GM12891 (cell line): ENCODE results near the gene C11orf71.
A peak's percentile ranks its signal among the peaks of the same experiment; 100 is the strongest.

Experiments used
- DNase-seq: peaks from one replicate; pipeline ENCODE4 v3.0.0; 2011; ENCODE audit warnings: low spot score; ENCODE audit not compliant: insufficient read length
- FAIRE-seq: peaks from 2 replicates; lab custom pipeline; 2011; peaks lifted over from hg19 to GRCh38; lab: Jason Lieb, UNC
- PAX5 ChIP-seq: IDR thresholded peaks from 2 replicates; pipeline ENCODE4 v1.6.1; 2011; ENCODE audit warnings: low read length, moderate library complexity, mild to moderate bottlenecking; ENCODE audit not compliant: insufficient read depth, severe bottlenecking
- POLR2A ChIP-seq: IDR thresholded peaks from 2 replicates; pipeline ENCODE4 v1.6.1; 2011; ENCODE audit warnings: low read depth, low read length, control low read depth
- POLR2AphosphoS5 ChIP-seq: IDR thresholded peaks from 2 replicates; pipeline ENCODE4 v1.6.1; 2011; ENCODE audit warnings: low read depth, low read length, control low read depth
- POU2F2 ChIP-seq: IDR thresholded peaks from 2 replicates; pipeline ENCODE4 v1.6.1; 2011; ENCODE audit warnings: low read depth, mild to moderate bottlenecking, control low read depth, low read length, moderate library complexity
- SPI1 ChIP-seq: IDR thresholded peaks from 2 replicates; pipeline ENCODE4 v1.6.1; 2011; ENCODE audit warnings: low read depth, low read length, control low read depth
- TAF1 ChIP-seq: IDR thresholded peaks from 2 replicates; pipeline ENCODE4 v1.6.1; 2011; ENCODE audit warnings: low read depth, low read length, control low read depth

Gene C11orf71

GRCh38 chr11:114440121-114440860, 40.0 kb upstream of the C11orf71 start:
- TF ChIP-seq SPI1, result no peak
- no peak for TF ChIP-seq POU2F2
- no peak for TF ChIP-seq TAF1
- no peak for TF ChIP-seq POLR2AphosphoS5
- no peak for TF ChIP-seq PAX5
- TF ChIP-seq POLR2A, result no peak
- FAIRE-seq, result no peak
- no peak for DNase-seq

DNA sequence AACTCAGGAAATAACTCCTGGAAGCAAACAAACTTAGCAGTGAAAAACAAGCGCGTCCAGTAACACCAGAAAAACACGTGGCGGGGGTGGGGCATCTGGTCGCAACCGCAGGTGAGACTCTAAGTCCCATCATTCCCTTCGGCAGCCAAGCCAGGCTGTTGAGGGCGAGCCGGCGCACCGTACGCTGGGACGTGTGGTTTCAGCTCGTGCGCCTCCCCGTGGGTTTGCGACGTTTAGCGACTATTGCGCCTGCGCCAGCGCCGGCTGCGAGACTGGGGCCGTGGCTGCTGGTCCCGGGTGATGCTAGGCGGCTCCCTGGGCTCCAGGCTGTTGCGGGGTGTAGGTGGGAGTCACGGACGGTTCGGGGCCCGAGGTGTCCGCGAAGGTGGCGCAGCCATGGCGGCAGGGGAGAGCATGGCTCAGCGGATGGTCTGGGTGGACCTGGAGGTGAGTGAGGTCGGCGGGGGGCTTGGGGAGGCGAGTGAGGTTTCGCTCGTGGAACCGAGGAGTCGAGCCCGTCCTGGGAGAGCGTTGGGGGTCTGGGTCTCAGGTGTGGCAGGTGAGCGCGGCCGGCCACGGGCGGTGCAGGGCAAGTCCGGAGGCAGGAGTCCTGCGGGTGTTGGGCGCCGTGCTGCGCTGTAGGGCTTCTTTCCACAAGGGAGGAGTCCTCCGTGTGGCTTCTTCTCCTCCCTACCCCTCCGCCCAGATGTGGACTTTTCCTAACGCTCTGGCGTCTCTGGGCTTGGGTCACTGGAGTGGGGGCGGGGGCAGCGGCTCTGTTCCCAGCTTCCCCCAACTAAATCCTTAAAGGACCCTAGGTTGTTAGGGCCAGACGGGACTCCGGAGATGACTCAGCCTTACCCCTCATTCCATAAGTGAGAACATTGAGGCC, 39.2 kb upstream of the C11orf71 start, which contains the start of gene REXO2:
Gene REXO2, plus strand, starts transcription at position 239 of the 892 bp plus-strand sequence. Its CDS starts 62 bp downstream, at position 301.
- peak; percentile 83 for DNase-seq
- TF ChIP-seq POLR2AphosphoS5 (no peak), TAF1 (no peak), POLR2A (no peak), POU2F2 (no peak), PAX5 (no peak), SPI1 (no peak)
- peak; percentile 96 for FAIRE-seq

DNA sequence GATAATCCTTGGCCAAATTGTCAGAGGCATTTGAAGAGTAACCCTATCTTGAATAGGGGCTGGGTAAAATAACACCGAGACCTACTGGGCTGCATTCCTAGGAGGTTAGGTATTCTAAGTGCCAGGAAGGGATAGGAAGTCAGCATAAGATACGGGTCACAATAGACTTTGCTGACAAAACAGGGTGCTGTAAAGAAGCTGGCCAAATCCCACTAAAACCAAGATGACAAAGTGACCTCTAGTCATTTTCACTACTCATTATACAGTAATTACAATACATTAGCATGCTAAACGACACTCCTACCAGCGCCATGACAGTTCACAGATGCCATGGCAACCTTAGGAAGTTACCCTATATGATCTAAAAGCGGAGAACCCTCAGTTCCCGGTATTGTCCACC, 38.0 kb upstream of the C11orf71 start:
- FAIRE-seq (no peak), DNase-seq (no peak)
- no peak for TF ChIP-seq SPI1
- TF ChIP-seq TAF1, result no peak
- TF ChIP-seq POLR2AphosphoS5, result no peak
- no peak for TF ChIP-seq POU2F2
- TF ChIP-seq POLR2A, result no peak
- TF ChIP-seq PAX5, result no peak

DNA sequence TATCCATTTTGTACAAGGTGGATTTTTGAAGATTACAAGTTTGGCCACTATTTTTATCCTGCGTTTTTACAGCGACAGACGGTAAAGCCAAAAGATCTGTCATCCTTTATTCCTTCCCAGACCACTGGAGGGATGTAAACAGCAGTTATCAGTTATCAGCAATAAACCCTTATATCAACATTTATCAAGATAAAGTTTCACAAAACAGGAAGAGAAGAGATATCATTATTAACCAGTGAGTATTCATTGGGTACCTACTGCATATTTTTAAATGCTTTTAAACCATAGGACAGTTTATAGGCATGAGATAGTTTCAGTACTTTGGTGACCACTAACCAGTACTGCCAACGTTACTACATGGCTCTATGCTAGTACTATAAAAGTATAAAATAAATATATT, 33.1 kb upstream of the C11orf71 start:
- FAIRE-seq (no peak), DNase-seq (no peak)
- TF ChIP-seq POU2F2 (no peak), TAF1 (no peak), PAX5 (no peak), POLR2A (no peak), POLR2AphosphoS5 (no peak), SPI1 (no peak)

DNA sequence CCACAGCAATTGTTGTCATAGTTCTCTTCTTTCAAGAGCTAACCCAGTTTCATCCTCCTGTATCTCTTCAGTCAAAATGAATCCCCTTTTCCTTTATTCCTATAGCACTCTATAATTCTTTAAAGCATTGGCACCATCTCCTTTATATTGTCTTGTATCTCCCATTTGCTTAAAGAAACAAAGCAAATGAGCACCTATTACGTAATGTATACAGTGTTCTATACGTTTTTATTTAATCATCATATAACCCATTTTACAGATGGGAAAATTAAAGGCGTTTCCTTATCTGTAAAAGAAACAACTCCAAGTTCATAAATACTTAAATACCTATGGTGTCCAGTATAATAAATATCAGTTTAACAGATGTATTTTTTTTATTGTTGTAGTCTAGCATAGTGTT, 32.6 kb upstream of the C11orf71 start:
- TF ChIP-seq PAX5, result no peak
- TF ChIP-seq SPI1, result no peak
- TF ChIP-seq TAF1, result no peak
- no peak for TF ChIP-seq POLR2AphosphoS5
- TF ChIP-seq POU2F2, result no peak
- TF ChIP-seq POLR2A, result no peak
- FAIRE-seq, result no peak
- DNase-seq, result no peak

- no peak for FAIRE-seq
- DNase-seq, result no peak
- TF ChIP-seq SPI1, result no peak
- no peak for TF ChIP-seq PAX5
- TF ChIP-seq POLR2A, result no peak
- no peak for TF ChIP-seq POLR2AphosphoS5
- no peak for TF ChIP-seq TAF1
- no peak for TF ChIP-seq POU2F2
Observed at GRCh38 chr11:114430290-114430689, 30.0 kb upstream of the C11orf71 start.

DNA sequence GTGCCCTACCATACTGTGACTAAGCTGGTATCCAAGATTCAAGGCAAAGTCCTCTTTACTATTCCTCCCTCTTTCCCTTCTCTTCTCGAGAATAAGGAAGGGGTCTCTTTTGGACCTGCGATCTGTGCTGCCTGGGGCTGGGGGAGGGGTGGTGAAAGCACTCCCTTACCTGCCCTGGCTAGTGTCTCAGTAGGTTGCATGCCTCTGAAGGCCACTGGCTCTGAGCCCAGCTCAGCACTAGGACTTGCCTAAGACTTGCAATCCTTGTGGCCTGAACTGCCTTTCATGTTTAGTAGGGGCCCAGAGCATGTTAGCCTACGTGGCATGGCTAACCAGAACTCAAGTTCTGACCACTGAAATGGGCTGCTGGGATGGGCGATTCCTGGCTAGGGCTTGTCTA, 26.0 kb upstream of the C11orf71 start:
- DNase-seq, result no peak
- TF ChIP-seq TAF1 (no peak), POLR2A (no peak)
- no peak for FAIRE-seq

- DNase-seq, result no peak
- no peak for FAIRE-seq
- TF ChIP-seq POU2F2, result no peak
- no peak for TF ChIP-seq SPI1
- no peak for TF ChIP-seq PAX5
- TF ChIP-seq POLR2A, result no peak
- no peak for TF ChIP-seq TAF1
Observed at GRCh38 chr11:114416441-114416961, 16.2 kb upstream of the C11orf71 start.

DNA sequence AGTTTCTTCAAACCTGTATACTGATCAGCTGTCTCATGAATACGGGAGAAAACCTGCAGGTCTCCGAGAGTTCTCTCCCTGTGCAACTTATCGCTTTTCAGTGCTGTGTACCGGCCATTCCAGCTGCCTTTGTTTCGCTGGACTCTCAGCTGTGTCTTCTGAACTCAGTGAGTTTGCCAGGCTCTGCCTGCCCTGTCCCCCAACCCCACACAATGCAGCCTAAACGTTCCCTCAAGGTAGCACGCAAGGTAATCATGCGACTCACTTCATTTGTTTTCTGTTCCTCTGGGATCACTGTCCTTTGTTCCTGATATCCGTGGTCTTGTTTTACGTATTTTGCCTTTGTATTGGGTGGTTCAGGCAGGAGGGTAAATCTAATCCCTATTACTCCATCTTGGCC, 13.6 kb upstream of the C11orf71 start:
- DNase-seq, result no peak

More for the DNA sequence above, 13.6 kb upstream of the C11orf71 start:
- TF ChIP-seq SPI1 (no peak), POU2F2 (no peak), POLR2AphosphoS5 (no peak), POLR2A (no peak), PAX5 (no peak), TAF1 (no peak)
- FAIRE-seq, result no peak
